AG10803 (cell line): ENCODE measurements around the gene SPTLC1.
A peak's percentile ranks its signal among the peaks of the same experiment; 100 is the strongest.
"Not testable (repeated sequence)": the region's sequence is repeated elsewhere in the genome, so short reads cannot be mapped to it uniquely, and the experiment has no call there.

Experiments used
- DNase-seq: peaks from one replicate; pipeline ENCODE4 v3.0.0; 2010; ENCODE audit warnings: low read depth
- H3K4me3 ChIP-seq: 2 replicates; pipeline ENCODE4 v1.5.1; 2011; ENCODE audit warnings: mild to moderate bottlenecking, low read length, control low read depth
- TF ChIP-seq, protein P1 (sequence below): conservative IDR thresholded peaks from 2 replicates; pipeline ENCODE4 v1.5.1; 2011; ENCODE audit warnings: mild to moderate bottlenecking, low read length, control low read depth, inconsistent platforms

The SPTLC1 gene

DNA sequence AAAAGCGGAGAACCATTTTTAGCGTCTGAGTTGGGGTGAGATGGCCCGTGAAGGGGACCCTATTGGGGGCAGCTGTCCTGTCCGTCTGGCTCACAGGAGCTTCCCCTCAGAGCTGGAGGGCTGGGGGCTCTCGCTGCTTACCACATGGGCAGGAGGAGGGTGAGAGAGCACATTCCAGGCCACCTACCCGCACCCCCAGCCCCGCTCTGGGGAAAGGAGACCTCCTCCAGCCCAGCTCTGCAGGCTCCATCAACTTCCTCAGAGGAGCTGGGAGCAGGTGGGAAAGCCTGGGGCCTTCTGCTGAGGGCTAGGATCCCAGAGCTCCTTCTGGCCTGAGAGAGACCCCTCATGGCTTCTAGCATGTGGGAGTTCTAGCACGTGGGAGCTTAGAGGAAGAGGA is 27.1 kb upstream of the SPTLC1 start:
- DNase-seq, result no peak
- no peak overlapping the region for H3K4me3 ChIP-seq
- TF ChIP-seq, protein P1, sequence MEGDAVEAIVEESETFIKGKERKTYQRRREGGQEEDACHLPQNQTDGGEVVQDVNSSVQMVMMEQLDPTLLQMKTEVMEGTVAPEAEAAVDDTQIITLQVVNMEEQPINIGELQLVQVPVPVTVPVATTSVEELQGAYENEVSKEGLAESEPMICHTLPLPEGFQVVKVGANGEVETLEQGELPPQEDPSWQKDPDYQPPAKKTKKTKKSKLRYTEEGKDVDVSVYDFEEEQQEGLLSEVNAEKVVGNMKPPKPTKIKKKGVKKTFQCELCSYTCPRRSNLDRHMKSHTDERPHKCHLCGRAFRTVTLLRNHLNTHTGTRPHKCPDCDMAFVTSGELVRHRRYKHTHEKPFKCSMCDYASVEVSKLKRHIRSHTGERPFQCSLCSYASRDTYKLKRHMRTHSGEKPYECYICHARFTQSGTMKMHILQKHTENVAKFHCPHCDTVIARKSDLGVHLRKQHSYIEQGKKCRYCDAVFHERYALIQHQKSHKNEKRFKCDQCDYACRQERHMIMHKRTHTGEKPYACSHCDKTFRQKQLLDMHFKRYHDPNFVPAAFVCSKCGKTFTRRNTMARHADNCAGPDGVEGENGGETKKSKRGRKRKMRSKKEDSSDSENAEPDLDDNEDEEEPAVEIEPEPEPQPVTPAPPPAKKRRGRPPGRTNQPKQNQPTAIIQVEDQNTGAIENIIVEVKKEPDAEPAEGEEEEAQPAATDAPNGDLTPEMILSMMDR, result no peak

DNA sequence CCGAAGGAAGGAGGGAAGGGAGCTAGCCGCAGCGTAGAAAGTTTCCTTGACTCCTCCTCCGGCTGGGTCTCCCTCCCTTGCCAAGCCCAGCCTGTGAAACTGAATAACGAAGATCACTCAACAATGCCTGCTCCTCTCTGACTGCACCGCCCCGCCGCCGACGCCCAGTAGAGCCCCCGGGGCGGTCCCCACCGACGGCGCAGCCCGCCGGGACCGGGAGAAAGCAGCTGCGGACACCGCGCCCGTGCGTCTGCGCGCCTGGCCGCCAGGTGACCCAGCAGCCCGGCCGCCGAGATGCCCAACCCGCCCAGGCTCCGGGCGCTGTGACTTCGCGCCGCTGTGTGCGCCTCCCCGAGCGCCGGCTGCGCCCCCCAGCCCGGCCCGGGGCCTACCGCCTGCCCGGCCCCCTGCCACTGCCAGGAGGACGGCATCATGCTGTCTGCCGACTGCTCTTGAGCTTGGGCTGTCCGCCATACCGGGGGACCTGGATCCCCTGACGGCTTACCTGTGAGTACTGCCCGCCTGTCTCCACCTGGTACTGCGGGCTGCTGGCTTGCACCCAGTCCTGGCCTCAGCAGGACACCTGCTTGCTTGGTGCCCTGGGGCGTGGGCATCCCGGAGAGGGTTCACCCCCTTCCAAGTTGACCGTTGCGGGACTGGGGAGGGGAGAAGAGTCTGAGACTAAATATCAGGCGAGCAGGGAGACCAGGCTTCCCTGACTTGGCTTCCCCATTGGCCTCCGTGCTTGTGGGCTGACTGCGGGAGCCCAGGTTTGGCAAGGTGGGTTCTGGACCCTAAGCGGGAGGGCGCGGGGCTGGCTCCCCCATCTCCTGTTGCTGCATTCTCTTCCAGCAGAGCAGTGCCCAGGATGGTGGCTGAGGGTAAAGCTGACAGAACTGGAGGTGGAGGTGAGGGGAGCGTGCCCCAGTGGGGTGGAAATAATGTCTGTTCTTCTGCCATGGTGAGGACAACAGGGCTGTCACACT is 26.2 kb upstream of the SPTLC1 start:
- DNase-seq, result peak; percentile 18
- peak overlapping the region; percentile 53 for H3K4me3 ChIP-seq
- TF ChIP-seq, protein P1, result no peak

DNA sequence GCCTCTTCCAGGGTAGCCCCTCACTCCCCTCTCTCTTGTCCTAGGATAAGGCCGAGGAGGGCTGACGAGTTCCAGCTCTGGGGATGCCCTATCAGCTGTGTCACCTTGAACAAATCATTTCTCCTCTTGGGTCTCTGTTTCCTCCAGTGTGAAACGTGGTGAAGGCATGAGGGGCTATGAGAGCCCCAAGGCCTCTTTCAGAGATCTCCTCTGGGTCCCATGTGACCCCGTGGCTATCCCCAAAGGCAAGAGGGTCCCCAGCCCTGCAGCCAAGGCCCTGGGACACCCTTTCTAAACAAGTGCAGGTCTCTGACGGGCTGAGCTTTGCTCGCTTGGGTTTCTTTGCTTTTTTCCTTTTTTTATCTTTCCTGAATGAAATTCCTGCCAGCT is 25.5 kb upstream of the SPTLC1 start:
- peak overlapping the region; percentile 52 for H3K4me3 ChIP-seq
- TF ChIP-seq, protein P1, result no peak
- DNase-seq, result no peak

DNA sequence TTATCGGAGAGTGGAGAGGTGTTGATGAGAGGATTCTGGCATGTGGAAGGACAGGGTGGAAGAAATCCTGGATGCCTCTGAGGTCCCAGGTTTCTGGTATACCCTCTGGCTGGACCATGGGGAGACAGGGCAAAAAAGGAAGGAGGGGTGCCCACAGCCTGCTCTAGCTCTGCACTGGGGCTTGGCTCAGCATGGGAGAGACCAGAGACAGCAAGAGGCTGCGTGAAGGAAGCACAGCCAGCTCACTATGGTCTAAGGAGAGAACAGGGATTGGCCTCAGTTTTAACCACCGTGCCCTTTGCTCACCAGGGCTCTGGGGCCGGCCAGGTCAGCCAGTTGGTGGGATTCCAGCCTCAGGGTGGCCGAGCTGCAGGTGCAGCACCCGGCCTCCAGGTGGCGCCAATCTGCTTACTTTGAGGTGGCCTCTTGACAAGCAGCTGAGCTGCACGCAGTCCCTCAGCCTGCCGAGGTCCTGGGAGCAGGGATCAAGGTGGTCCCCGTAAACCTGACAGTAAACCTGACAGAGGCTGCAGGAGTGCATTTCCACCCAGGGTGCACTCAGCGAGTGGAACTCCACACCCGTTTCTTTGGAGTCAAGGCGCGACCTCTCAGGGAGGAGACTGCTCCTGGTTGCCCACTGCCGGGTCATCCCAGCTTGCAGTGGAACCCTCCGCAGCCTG is 25.0 kb upstream of the SPTLC1 start:
- no peak overlapping the region for H3K4me3 ChIP-seq
- DNase-seq, result peak; percentile 64

DNA sequence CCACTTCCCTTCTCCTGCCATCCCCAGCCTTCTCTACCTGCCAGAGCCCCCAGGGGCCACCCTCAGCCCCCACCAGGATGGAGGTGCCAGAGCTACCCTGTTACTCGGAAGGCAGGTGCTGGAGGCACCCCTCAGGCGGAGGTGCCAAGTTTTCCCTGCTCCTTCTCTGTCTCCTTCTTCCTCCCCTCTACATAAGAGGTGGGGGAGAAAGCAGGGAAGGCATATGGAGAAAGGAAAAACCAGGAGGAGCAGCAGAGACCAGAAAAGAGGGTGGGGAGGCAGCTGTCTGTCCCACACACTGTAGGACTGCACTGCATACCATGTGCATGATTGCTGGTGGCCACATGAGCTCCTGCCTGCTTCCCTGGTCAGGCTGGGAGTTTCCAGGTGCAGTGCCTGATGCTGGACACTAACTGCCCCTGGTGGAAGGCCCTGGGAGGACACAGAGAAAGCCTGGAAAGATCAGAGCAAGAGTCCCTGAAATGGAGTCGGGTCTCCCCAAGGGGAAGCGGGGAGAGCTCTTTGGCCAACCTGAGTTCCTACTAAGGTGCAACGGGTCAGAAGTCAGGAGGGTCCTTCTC is 23.8 kb upstream of the SPTLC1 start:
- DNase-seq, result peak; percentile 22
- H3K4me3 ChIP-seq, result not testable (repeated sequence)
- TF ChIP-seq, protein P1, result peak; percentile 52

More for the DNA sequence above, 25.0 kb upstream of the SPTLC1 start:
- TF ChIP-seq, protein P1, result peak; percentile 88

DNA sequence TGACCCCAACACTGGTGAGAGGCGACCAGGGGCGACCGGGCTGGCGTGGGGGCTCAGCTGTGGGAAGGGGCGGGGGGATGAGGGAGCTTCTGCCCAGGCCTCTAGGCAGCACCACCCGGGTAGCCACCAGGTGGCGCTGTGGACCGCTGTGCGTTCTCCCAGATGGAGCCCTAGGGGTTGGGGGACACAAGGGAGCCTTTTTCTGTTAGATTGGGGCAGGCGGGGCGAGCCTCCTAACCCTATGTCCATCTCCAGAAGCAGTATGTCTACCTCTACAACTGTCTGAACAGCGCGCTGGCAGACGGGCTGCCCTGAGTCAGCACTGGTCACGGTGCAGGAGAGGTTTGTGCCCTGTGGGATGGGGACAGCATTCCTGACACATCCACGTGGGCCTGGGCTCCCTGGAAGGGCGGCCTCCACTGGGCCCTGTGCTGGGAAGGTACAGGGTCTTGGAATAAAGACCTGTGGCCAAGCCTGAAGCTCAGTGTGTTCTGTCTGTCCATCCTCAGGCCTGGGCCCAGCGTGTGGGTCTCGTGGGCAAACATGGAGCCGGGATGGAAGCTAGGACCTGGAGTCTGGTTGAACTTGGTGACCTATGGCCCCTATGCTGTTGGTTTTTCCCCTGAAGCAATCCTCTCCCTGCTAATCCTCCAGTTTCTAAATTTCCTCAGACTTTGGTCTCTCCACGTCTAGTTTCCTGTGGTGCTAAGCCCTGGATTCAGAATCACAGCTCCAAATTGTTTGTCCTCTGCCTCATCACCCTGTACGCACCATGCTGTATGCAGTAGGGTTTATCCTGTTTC is 23.1 kb upstream of the SPTLC1 start:
- DNase-seq, result peak; percentile 33
- TF ChIP-seq, protein P1, result peak; percentile 68
- no peak overlapping the region for H3K4me3 ChIP-seq
